ENCODE results near the gene IMMP2L.

IMMP2L gene

GRCh38 chr7:110890101-110890500 is 672.2 kb downstream of the IMMP2L start:
- no peak for DNase-seq

DNA sequence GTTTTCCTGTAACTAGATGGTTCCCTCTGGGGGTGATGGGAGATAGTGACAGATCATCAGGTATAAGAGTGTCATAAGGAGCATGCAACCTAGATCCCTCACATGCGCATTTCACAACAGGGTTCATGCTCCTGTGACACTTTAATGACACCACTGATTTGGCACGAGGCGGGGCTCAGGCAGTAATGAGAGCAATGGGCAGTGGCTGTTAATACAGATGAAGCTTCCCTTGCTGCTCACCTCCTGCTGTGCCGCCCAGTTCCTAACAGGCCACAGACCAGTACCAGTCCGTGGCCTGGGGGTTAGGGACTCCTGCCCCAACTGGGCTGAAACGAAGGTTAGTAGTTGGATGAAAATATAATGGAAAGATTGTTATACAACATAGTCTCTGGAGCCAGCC is 673.0 kb downstream of the IMMP2L start:
- no peak for DNase-seq

DNA sequence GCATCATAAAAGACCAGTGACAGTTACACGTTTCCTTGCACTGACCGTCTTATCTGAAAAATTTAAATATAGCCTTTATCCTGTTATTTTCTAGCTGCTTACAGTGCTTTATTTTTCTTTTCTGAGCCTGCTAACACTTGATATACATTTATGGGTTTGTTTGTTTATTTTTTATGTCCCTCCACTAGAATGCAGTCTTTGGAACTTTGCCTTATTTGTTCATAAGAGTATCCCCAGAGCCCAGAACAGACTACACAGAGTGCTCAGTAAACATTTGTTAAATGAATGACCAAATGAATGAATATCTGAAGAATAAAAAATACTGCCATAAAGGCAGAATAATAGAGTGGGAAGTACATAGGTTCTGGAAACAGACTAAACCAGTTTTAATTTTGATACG is 673.7 kb downstream of the IMMP2L start:
- DNase-seq, result no peak

GRCh38 chr7:110885474-110885873 is 676.8 kb downstream of the IMMP2L start:
- DNase-seq, result no peak

GRCh38 chr7:110881721-110882120 is 680.6 kb downstream of the IMMP2L start:
- no peak for DNase-seq

DNA sequence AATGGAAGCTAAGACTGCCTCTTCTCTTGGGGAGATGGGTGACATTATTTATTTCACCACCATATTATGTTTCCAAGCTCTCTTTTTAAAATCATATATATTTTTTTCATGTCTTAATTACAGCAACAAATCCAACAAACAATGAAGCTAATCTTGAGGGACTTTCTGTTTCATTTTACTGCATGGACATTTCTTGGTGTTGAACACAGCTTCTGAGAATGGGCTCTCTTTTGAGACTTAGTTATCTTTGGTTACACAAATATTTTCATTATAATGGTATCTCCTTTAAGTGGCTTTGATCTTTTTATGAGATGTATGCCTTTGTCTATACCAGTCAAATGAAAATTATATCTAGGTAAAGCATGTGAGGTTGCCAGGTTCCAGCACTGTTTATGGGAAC is 681.3 kb downstream of the IMMP2L start:
- DNase-seq, result no peak

DNA sequence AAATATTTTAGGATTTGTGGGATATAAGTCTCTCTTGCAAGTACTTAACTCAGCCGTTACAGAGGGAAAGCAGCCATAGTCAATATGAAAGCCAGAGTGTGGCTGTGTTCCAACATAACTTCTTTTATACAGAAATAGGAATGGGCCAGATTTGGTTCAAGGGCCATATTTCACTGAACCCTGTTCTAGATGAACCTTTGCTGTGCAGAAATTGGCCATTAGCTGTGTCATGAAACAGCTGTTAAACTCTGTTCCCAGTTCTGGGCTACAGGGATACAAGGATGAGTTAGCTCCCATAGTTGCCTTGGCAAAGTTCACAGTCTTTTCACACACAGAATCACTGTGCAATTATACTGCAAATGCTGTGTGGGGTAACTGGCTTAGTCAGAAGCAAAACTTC is 685.3 kb downstream of the IMMP2L start:
- no peak for DNase-seq

GRCh38 chr7:110875346-110875745 is 686.9 kb downstream of the IMMP2L start:
- no peak for DNase-seq

- no peak for DNase-seq
Measured at GRCh38 chr7:110871856-110872255, 690.4 kb downstream of the IMMP2L start.

DNA sequence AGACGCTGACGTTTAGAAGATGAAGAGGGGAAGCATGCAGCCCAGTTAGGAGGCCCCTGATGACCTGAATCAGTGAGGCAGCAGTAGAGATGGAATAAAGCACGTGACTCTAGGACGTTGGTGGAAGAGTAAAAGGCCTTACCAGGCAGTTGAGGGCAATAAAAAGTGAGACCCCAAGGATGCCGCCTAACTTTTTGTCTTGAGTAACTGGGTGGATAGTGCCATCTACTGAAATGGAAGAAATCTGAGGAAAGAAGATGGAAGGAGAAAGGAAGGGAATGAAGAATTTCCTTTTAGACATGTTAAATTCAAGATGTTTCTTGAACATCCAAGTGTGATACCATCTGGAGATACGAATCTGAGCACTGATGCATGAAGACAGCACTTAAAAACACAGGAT is 691.4 kb downstream of the IMMP2L start:
- no peak for DNase-seq

- DNase-seq, result no peak
Measured at GRCh38 chr7:110868458-110868857, 693.8 kb downstream of the IMMP2L start.

GRCh38 chr7:110867771-110868170 is 694.5 kb downstream of the IMMP2L start:
- no peak for DNase-seq

DNA sequence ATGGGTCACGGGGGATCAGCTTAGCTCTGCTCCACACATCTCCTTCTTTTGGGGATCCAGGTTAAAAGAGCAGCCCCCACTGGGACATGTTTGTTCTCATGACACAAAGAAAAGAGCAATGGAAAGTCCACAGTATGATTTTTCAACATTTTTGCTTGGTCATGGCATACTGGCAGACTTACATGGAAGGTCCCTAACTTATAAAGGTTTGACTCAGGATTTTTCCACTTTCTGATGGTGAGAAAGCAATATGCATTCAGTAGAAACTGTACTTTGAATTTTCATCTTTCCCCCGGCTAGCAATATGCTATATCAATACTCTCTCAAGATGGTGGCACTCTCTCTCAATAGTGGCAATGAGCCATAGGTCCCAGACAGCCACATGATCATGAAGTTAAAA is 699.0 kb downstream of the IMMP2L start:
- no peak for DNase-seq

DNA sequence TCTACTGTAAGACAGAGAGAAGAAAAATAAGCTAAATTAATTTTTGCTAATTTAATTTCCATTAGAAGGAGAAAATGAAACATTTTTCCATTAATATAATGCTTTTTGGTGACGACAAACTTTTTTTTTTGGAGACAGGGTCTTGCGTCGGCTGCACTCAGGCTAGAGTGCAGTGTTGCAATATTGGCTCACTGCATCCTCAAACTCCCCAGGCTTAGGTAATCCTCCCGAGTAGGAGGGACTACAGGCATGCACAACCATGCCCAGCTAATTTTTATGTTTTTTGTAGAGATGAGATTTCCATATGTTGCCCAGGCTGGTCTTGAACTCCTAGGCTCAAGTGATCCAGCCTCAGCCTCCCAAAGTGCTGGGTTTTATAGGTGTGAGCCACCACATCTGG is 701.1 kb downstream of the IMMP2L start:
- DNase-seq, result no peak

- DNase-seq, result no peak
Measured at GRCh38 chr7:110857106-110857505, 705.2 kb downstream of the IMMP2L start.

- no peak for DNase-seq
Measured at GRCh38 chr7:110856704-110857103, 705.6 kb downstream of the IMMP2L start.

DNA sequence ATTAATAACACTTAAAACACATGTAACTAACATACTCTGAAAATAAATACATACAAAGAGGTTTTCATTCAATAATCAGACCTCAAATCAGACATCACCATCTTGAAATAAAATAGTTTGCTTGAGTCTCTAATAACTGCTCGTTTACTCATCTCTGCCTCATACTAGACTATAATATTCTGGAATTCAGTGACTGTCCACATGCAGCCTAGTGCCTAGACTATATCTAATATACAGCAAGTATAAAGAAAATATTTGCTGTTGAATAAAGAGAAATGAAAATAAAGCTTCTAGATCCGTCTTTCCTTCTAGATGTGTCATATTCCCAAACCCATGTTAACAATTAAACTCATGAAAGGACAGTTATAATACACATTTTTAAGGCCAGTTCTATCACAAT is 707.6 kb downstream of the IMMP2L start:
- DNase-seq, result no peak

DNA sequence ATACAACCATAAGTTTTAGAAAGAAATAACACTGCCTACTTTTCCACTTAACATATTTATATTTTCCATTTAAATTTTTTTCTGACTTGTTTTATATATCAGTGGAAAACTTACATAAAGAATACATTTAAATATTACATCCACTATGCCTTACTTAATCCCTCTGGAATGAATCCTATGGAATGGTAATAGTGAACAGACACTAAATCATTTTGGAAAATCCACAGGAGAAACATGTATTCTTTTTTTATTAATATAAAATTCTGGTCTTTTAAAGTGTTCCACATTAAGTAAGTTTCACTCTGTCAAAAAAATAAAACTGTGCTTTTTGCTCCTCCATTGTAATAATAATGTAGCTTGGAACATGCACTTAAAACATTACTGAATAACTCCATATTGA is 708.1 kb downstream of the IMMP2L start:
- no peak for DNase-seq

DNA sequence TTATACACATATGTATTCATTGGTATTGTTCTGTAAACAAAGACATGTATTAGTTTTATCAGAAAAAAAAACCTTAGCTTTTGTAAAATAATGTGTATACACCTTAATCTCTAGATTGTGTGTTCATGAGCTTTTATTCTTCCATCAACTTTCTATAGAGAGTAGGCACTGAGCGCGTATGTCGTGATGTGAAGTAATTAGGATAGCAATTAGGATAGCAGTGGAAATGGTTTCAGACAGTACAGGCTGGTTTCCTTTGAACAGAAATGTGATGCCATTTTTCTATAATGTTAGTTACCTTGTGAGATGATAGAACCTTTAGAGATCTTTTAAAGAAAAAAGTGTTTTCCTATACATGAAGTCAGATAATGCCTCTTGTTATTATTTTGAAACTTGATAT is 709.0 kb downstream of the IMMP2L start:
- no peak for DNase-seq

GRCh38 chr7:110852156-110852940 is 709.9 kb downstream of the IMMP2L start:
- DNase-seq, result no peak

DNA sequence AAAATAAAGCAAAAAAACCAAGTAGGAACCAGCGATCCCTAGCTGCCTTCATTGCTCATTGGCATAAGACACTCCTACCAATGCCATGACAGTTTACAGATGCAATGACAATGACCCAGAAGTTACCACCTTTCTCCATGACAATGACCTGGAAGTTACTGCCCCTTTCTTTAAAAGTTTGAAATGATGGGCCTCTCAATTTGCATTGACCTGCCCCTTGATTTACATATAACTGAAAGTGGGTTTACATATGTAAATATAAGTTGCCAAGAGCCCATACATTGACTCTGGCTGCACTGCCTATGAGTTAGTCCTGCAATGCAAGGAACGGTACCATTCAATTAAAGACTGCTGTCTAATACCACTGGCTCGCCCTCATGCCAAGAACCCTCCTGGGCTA is 712.1 kb downstream of the IMMP2L start:
- DNase-seq, result no peak

GRCh38 chr7:110842796-110843195 is 719.5 kb downstream of the IMMP2L start:
- no peak for DNase-seq

- DNase-seq, result no peak
Measured at GRCh38 chr7:110841840-110842545, 720.3 kb downstream of the IMMP2L start.

DNA sequence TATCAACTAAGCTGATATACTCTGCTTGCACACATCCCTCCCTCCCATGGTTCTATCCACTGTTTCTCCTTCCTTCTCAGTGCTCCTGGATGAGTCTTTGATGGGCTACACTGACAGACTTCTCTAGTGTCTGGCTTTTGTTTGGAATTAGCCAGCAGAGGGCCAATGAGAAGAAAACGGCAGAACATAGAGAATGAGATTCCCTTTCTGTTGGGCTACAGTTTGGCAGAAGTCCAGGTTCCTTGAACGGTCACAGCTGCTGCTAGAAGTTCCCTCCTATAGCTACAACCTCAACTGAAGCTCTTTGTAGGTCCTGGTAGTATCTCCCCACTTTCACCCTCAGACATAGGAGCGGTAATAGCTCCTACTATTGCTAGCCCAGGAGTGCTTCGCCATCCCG is 722.4 kb downstream of the IMMP2L start:
- DNase-seq, result no peak

DNA sequence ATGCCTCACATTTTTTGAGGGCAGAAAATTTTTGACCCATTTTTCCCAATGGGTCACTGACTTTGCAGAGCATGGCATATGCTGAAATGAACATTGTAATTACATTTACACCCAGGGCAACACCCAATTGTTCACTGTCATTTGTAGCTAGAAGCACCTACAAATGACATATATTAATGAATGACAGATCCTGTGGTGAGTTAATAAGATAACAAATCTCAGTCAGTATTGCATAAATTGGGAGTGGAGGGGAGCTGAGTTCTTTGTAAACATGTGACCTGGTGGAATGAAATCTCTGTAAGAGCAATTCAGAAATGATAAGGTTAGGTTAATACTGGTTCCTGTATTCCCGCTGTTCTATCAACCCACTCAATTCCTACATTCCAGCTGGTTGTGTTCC is 726.4 kb downstream of the IMMP2L start:
- DNase-seq, result no peak

All from CD4-positive, alpha-beta T cell treated with Interleukin-1 beta for 1 hour (primary cell).